Medulla oblongata (tissue), 1 donor: ENCODE data around the gene ALDH1A2.
"Not testable (repeated sequence)": the region's sequence is repeated elsewhere in the genome, so short reads cannot be mapped to it uniquely, and the experiment has no call there.

Source experiments
- DNase-seq: peaks from one replicate; pipeline ENCODE4 v3.0.0-alpha.2; 2015; ENCODE audit errors: extremely low spot score

The ALDH1A2 gene

GRCh38 chr15:57999699-58000098 lies 65.8 kb downstream of the ALDH1A2 start:
- not testable (repeated sequence) for DNase-seq

- no peak for DNase-seq
Observed at GRCh38 chr15:57996561-57996960, 69.0 kb downstream of the ALDH1A2 start.

- no peak for DNase-seq
Observed at GRCh38 chr15:57994221-57995049, 71.1 kb downstream of the ALDH1A2 start.

- DNase-seq = no peak
Observed at GRCh38 chr15:57993409-57994145, 71.9 kb downstream of the ALDH1A2 start.

GRCh38 chr15:57992761-57993355 lies 72.7 kb downstream of the ALDH1A2 start:
- DNase-seq = no peak

GRCh38 chr15:57973534-57973933 lies 92.0 kb downstream of the ALDH1A2 start:
- DNase-seq = no peak

GRCh38 chr15:57972864-57973263 lies 92.6 kb downstream of the ALDH1A2 start:
- DNase-seq = no peak

GRCh38 chr15:57969996-57970395 lies 95.5 kb downstream of the ALDH1A2 start:
- DNase-seq = no peak

GRCh38 chr15:57969355-57969754 lies 96.2 kb downstream of the ALDH1A2 start:
- no peak for DNase-seq

GRCh38 chr15:57962887-57963286 lies 102.6 kb downstream of the ALDH1A2 start:
- no peak for DNase-seq

GRCh38 chr15:57961919-57962318 lies 103.6 kb downstream of the ALDH1A2 start:
- no peak for DNase-seq

GRCh38 chr15:57957113-57957512 lies 108.4 kb downstream of the ALDH1A2 start:
- no peak for DNase-seq

GRCh38 chr15:57953874-57954273 lies 111.6 kb downstream of the ALDH1A2 start:
- no peak for DNase-seq

GRCh38 chr15:57951328-57951932 lies 114.1 kb downstream of the ALDH1A2 start:
- no peak for DNase-seq

GRCh38 chr15:57950381-57950946 lies 115.0 kb downstream of the ALDH1A2 start:
- DNase-seq = no peak

GRCh38 chr15:57949374-57949943 lies 116.1 kb downstream of the ALDH1A2 start:
- no peak for DNase-seq

- no peak for DNase-seq
Observed at GRCh38 chr15:57948351-57949289, 116.9 kb downstream of the ALDH1A2 start.

- DNase-seq = no peak
Observed at GRCh38 chr15:57947781-57948180, 117.7 kb downstream of the ALDH1A2 start.

- no peak for DNase-seq
Observed at GRCh38 chr15:57947282-57947681, 118.2 kb downstream of the ALDH1A2 start.

- no peak for DNase-seq
Observed at GRCh38 chr15:57946491-57947048, 118.9 kb downstream of the ALDH1A2 start.
